ENCODE measurements around the gene THRAP3.
"Not testable (repeated sequence)": the region's sequence is repeated elsewhere in the genome, so short reads cannot be mapped to it uniquely, and the experiment has no call there.

Gene THRAP3

DNA sequence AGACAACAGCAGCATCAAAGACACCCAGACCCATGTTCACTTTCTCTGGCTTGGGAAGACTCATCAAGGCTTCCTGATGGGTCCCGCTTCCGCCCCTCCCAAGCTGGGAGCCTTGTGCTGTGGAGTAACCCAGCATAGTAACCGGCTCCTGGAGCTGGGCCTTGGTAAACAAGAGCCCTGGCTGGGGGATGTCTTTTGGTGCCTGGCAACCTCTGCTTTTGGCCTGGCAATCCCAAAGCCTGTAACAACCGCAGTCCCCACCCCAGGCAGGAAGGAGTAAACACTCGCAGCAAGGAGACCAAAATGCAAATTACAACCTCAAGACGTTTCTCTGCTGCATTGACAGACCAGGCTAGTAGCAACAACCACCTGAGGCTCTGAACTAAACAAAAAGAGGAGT, 16.9 kb upstream of the THRAP3 start:
- DNase-seq (ENCODE audit: low read depth, low spot score): peak; percentile 85

DNA sequence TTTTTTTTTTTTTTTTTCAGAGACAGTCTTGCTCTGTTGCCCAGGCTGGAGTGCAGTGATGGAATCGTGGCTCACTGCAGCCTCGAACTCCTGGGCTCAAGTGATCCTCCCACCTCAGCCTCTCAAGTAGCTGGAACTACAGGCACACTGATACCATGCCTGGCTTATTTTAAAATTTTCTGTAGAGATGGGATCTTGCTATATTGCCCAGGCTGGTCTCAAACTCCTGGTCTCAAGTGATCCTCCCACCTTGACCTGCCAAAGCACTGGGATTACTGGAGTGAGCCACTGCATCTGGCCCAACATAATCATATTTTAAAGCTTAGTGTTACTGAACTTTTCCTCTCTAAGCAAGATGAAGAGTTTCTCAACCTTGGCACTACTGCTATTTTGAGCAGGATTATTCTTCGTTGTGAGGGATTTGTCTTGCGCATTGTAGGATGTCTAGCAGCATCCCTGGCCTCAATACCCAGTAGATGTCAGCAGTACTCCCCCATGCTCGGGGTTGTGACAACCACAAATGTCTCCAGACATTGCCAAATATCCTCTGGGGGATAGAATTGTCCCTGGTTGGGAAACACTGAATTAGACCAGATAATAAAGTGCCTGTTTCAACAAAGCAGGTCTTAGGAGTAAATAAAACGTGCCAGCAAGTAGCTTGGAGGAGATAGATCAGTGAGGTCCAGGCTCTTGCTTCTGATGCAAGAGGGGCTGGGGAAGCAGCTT, 15.1 kb upstream of the THRAP3 start:
- DNase-seq (ENCODE audit: low read depth, low spot score): no peak

DNA sequence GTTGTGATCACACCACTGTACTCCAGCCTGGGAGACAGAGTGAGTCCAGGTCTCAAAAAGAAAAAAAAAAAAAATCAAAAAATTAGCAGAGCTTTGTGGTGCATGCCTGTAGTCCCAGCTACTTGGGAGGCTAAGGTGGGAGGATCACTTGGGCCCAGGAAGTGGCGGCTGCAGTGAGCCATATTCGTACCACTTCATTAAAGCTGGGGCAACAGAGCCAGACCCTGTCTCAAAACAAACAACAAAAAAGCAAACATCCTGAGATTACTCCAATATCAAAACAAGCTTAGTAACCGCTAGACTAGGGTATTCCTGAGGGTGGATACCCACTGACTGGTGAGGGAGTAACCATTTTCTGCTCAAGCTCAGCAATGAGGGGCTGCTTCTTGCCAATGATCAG, 12.9 kb upstream of the THRAP3 start:
- no peak for DNase-seq (ENCODE audit: low read depth, low spot score)

DNA sequence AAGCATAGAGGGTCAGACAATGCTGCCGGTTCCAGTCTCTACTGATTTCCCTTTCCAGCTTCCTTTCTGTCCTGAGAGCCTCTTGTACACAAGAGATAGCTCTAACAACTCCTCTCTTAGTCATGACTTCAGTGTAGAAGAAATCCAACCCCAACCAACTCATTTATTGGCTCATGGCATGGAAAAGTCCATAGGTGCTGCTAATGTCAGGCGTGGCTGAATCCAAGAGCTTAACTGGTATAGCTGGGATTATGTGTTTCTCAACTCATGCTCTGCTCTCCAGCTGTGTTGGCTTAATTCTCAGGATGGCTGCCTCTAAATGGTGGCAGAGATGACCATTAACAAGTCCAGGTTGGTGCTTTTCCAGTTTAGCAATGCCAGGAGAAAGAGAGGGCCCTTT, 12.4 kb upstream of the THRAP3 start:
- DNase-seq (ENCODE audit: low read depth, low spot score): no peak

DNA sequence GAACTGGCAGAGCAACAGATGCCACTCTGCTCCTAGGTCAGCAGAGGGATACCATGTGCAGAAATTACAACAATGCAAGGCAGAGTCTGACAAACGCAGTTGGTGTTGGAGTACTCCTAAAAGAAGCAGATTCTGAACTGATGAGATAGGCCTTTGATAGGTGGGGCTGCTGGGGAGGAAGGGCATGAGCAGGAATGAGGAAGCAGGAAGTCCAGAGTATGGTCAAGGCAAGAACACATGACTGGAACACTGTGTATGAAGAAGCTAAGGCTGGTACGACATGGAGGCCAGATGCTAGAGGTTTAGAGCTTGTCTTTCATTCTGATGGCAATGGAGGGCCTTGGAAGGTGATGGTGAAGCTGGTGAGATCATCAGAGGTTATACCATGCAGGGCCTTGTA, 11.5 kb upstream of the THRAP3 start:
- no peak for DNase-seq (ENCODE audit: low read depth, low spot score)

DNA sequence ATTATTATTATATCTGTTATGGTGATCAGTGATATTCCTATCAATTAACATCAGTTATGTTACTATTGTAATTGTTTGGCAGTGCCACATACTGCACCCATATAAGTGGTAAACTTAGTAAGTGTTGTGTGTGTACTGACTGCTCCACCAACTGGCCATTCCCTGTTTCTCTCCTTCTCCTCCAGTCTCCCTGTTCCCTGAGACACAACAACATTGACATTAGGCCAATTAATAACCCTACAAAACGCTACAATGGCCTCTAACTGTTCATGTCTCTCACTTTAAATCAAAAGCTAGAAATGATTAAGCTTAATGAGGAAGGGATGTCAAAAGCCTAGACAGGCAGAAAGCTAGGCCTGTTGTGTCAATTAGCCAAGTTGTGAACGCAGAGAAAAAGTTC, 6.6 kb upstream of the THRAP3 start:
- DNase-seq (ENCODE audit: low read depth, low spot score): no peak

DNA sequence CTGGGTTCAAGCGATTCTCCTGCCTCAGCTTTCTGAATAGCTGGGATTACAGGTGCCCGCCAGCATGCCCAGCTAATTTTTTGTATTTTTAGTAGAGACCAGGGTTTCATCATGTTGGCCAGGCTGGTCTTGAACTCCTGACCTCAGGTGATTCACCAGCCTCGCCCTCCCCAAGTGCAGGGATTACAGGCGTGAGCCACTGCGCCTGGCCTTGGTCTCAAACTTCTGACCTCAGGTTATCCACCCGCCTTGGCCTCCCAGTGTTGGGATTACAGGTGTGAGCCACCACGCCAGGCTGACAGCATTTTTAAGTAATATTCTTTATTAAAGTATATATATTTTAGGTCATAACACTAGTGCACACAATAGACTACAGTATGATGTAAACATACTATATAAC, 2.3 kb upstream of the THRAP3 start:
- not testable (repeated sequence) for DNase-seq (ENCODE audit: low read depth, low spot score)

DNA sequence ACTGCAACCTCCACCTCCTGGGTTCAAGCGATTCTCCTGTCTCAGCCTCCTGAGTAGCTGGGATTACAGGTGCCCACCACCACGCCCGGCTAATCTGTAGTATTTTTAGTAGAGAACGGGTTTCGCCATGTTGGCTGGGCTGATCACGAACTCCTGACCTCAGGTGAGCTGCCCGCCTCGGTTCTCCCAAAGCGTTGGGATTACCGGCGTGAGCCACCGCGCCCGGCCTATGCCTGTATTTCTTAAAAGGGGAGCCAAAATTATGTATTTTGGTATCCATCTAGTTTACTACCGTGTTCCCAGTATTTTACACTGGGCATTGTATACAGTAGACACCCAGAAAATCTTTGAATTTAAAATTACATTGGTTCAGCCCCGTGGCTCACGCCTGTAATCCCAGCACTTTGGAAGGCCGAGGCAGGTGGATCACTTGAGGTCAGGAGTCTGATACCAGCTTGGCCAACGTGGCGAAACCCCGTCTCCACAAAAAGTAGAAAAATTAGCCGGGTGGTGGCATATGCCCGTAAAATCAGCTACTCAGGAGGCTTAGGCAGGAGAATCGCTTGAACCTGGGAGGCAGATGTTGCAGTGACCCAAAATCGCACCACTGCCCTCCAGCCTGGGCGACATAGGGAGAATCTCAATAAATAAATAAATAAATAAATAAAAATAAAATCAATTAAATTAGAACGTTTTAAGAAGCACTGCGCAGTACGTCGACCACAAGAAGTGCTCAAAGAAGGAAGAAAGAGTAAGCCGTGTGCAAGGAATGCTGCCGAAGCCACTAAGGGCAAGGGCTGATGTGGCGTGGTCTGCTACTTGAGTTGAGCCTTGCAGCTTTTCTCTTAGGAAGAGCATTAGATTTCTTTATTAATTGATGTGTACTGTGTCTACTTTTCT, 1.5 kb upstream of the THRAP3 start:
- peak; percentile 31 for DNase-seq (ENCODE audit: low read depth, low spot score)

DNA sequence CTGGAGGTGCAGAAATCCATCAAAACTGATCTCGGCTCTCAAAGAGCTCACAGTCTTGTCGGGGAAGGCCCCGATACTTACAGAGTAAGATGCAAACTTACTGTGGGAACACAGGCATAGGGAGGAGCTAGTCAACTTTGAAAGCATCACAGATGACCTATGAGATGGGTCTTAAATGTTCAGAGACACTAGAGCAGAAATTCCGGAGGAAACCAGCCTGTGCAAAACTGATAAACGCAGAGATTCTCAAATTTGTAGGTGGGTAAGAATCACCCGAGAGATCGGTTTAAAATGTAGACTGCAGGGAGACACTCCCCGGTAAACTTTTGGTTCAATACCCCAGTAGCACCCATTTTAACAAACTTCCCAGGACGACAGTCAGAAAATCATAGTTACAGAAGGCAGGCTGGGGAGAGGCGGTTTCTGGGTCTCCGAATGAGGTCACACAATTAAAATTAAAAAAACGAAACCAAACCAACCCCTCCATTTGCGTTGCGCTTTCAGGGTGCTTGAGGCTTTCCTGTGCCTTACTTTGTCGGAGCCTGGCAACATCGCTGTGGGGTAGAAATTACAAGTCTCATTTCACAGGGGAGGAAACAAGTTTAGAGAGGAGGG, 755 bp upstream of the THRAP3 start:
- peak; percentile 41 for DNase-seq (ENCODE audit: low read depth, low spot score)

DNA sequence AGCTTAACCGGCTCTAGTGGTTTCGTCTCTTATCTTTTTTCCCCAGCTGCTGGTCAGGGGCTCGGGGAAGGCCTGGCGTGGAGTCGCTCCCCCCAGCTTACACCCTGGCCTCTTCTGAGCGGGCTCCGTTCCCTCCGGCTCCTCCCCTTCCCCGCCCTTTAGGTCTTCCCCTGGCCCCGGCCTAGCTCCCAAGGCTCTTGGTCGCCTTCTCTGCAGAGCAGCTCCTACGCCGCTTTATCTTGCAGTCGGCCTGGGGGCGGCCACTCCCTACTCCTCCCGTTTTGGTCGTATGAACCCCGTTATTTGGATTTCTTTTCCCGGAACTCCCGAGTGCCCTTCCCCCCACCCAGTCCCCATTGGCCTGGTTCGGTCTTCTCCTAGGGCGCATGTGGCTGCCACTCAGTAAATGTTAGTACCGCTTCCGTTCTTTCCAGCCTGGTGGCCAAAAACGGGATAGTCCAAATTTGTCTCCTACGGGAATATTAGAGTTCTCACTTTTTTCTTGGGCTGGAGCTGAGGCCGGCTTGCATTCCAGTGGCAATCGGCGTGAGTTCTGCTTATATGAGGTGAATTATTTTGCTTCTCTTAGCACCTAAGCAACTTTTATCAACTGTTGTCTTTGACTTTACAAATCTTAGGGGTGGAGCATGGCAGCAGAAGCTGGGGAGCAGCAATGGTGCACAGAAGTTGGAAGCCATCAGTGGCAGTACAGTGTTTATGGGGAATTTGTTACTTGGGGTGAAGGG, 467 bp downstream of the THRAP3 start:
- DNase-seq (ENCODE audit: low read depth, low spot score): peak; percentile 88

DNA sequence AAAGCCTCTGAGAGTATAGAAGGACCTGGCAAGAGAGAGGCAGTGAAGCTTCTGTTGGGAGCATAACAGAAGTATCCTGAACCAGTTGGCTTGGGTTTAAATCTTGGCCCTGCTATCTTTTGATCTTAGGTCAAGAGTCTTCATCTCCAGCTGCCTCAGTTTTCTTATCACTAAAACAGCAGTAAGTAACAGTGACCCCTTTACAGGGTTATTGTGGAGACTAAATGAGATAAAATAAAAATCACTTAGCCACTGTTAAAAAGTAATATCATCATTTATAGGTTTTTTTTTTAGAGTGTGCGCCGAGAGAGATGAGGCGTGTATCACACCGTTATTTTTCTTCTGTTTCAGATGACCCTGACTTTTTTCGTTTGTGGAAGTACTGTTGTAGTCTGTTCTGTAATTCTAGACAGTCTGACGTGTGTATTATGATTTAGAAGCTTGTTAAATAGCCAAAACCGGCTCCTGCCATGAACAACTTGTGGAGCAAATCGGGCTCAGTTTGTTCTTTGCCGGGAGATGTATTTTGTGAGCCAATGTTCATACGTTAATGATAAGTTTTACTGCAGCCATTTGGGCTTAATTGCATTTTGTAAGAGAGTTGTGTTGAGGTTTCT, 1.1 kb downstream of the THRAP3 start:
- no peak for DNase-seq (ENCODE audit: low read depth, low spot score)

DNA sequence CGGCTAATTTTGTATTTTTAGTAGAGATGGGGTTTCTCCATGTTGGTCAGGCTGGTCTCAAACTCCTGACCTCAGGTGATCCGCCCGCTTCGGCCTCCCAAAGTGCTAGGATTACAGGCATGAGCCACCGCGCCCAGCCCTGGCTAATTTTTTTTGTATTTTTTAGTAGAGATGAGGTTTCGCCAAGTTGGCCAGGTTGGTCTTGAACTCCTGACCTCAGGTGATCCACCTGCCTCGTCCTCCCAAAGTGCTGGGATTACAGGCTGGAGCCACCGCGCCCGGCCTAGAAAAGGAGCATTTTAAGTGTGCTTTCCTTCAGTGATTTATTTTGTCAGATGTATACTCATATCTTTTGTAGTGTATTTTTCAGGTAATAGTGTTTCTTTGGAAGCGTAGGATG, 6.0 kb downstream of the THRAP3 start:
- not testable (repeated sequence) for DNase-seq (ENCODE audit: low read depth, low spot score)

DNA sequence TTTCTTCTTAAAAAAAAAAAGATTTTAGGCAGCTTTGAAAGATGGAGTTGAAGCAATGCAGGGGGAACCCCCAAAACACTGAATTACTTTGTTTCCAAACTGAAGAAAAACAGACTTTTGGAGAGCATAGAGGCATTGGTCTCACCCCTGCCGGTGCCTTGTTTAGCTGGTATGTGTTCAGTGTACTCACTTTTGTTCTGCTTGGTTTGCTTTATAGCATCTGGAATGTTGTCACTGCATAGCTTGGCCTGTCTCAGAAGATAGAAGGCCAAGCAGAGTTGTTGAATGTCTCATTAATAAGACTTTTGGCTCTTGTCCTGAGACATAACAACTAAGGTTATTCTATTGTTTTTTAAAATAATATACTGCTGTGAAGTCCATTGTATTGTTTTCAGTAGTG, 6.9 kb downstream of the THRAP3 start:
- DNase-seq (ENCODE audit: low read depth, low spot score): no peak

DNA sequence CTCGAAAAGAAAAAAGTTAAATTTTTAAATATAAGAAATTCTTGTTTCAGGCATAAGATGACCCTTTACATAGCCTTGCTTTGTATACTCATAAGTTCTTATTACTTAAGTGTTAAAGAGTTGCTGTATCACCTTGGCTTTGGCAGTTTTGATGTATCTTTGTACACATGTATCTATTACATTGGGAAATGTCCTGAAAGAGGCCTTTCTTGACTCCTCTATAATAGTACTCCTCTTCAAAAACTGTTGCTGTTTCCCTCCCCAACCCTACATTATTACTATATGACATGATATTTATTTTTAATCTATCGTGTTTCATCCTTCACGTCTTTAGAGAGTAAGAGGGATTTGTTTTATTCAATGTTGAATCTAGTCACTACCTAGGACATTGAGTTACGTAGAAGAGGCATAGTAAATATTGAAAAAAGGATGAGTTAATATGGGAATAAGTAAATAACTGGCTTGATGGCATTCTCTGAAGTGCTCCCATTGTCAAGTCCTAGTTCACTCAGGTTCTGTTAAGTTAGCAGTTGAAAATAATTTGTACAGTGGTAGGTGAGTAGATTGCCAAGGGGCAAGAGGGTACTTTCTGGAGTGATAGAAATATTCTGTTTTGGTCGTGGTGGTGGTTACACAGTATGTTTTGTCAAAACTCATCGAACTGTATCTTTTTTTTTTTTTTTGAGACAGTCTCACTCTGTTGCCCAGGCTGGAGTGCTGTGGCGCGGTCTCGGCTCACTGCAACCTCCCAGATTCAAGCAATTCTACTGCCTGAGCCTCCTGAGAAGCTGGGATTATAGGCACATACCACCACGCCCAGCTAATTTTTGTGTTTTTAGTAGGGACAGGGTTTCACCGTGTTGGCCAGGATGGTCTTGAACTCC, 8.2 kb downstream of the THRAP3 start:
- no peak for DNase-seq (ENCODE audit: low read depth, low spot score)

DNA sequence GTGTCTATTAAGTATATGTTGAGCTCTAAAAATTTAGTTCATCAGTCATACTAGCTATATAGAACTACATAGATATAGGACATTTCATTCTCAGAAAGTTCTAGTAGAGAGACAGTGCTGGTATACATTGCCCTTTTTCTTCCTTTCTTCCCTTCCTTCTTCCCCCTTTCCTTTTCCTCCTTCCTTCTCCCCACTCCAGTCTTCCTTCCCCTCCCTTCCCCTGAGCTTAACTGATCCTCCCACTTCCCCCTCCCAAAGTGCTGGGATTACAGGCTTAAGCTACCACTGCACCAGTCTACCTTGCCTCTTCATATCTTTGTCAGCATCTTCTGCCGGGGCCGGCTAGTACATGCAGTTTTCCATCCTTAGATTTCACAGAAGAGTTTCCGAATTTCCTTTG, 12.1 kb downstream of the THRAP3 start:
- no peak for DNase-seq (ENCODE audit: low read depth, low spot score)

DNA sequence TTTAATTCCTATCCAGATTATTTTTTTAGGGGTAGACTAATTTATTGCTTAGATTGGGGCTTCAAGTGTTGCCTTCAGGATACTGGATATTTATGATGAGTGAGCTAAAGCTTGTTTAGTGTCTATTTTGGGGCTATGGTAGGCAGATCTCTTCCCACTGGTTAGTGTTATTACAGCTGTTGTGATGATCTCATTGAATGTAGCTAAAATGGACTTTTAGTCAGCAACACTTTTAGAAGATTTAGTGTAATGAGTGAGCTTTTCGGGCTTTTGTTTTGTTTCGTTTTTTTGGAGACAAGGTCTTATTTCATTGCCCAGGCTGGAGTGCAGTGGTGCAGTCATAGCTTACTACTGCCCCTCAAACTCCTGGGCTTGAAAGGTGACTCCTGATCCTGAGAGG, 14.2 kb downstream of the THRAP3 start:
- no peak for DNase-seq (ENCODE audit: low read depth, low spot score)

DNA sequence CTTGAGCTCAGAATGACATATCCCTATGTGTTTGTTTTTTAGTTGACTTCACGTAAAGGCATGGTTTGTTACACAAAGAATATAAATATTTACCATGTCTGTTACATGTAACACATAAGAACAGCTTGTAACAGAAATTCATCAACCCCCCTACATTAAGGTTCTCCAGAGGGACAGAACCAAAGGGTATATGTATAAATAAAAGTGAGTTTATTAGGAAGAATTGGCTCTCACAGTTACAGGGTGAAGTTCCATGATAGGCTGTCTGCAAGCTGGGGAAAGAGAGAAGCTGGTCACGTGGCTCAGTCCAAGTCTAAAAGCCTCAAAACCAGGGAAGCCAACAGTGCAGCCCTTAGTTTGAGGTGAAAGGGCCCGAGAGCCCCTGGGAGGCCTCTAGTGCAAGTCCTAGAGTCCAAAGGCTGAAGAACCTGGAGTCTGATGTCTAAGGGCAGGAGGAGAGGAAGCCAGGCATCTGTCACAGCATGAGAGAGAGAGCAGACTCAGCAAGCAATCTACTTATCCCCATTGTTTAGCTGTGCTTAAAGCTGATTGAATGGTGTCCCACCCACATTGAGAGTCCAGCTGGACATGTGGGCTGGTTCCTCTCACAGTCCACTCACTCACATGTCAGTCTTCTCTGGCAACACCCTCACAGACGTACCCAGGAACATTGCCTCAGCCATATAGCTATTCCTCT, 15.8 kb downstream of the THRAP3 start:
- peak; percentile 54 for DNase-seq (ENCODE audit: low read depth, low spot score)

DNA sequence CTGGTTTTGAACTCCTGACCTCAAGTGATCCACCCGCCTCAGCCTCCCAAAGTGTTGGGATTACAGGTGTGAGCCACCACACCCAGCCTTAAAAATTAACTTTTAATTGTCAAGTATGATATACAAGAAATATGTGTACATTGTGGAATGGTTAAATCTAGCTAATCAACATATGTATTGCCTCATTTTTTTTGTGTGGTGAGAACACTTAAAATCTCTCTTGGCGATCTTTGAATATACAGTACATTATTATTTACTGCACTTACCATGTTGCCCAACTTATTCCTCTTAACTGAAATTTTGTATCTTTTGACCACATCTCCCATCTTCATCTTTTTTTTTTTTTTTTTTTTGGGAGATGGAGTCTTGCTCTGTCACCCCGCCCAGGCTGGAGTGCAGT, 23.3 kb downstream of the THRAP3 start:
- no peak for DNase-seq (ENCODE audit: low read depth, low spot score)

DNA sequence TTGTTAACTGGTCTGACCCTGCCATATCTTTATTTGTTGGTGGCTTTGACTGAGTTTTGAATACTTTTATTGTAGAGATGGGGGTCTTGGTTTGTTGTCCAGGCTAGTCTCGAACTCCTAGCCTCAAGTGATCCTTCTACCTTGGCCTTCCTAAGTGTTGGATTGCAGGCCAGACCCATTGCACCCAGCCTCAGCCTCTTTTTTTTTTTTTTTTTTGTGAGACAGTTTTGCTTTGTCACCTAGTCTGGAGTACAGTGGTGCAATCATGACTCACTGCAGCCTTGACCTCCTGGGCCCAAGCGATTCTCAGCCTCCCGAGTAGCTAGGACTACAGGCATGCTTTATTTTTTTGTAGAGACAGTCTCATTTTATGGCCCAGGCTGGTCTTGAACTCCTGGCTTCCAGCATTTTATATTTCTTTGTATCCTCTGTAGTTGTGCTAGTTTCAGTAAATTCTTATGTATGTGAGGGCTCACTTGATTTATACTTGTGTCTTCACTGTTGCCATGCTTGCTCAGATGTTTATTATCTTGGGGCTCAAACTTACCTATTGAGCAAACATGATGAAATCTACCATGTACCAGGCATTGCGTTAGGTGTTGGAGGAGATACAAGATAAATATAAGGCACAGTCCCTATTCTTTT, 24.1 kb downstream of the THRAP3 start:
- peak; percentile 16 for DNase-seq (ENCODE audit: low read depth, low spot score)

Measured in ELF-1 (cell line).